PC-9 (cell line): Measurements from ENCODE around the gene FLT3.

ENCODE experiments used
- EZH2 ChIP-seq: fragments of 200-600 bp; sonication (generic); IDR thresholded peaks from 2 replicates; pipeline ENCODE4 v1.8.0; 2017; ENCODE audit warnings: antibody characterized with exemption, low read depth
- TF ChIP-seq, protein P1 (sequence below): fragments of 200-600 bp; sonication (generic); conservative IDR thresholded peaks from 2 replicates; pipeline ENCODE4 v1.6.1; 2017; ENCODE audit warnings: mixed run types, antibody characterized with exemption, mild to moderate bottlenecking, moderate library complexity

DNA sequence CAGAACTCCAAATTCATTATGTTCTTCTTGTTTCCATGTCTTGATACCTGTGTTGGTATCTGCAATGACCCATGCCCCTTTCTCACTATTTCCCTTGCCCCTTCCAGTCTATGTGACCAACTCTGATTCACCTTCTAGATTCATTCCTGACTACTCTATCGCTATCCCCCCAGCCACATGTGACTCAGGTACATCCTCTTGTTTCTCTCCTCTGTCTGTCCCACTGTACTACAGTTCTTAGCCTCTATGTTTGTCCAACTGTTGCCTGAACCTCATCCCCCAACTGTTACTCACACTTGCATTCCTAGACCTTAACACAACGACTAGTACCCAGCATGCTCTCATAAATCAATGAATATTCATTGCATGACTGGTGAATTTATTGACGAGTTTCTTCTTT lies 10.0 kb upstream of the FLT3 start:
- no peak for TF ChIP-seq EZH2
- TF ChIP-seq, protein P1, sequence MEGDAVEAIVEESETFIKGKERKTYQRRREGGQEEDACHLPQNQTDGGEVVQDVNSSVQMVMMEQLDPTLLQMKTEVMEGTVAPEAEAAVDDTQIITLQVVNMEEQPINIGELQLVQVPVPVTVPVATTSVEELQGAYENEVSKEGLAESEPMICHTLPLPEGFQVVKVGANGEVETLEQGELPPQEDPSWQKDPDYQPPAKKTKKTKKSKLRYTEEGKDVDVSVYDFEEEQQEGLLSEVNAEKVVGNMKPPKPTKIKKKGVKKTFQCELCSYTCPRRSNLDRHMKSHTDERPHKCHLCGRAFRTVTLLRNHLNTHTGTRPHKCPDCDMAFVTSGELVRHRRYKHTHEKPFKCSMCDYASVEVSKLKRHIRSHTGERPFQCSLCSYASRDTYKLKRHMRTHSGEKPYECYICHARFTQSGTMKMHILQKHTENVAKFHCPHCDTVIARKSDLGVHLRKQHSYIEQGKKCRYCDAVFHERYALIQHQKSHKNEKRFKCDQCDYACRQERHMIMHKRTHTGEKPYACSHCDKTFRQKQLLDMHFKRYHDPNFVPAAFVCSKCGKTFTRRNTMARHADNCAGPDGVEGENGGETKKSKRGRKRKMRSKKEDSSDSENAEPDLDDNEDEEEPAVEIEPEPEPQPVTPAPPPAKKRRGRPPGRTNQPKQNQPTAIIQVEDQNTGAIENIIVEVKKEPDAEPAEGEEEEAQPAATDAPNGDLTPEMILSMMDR, result no peak
